Pancreas (tissue), 10 donors: ENCODE measurements around the gene SDS. TPM values are rescaled to one million over a fixed set of nuclear protein-coding genes. Genes with fewer than 3 reads are reported as not detected.

Source experiments
- ATAC-seq, 4 donors: fragments of 200-7000 bp; cut with Tn5 transposase; one replicate each; pipeline versions ENCODE4 v1.8.0 to v1.9.1; 2020; ENCODE audit warnings: mild to moderate bottlenecking in 4 of 4, moderate library complexity in 4 of 4
- DNase-seq, 6 donors: peaks; one replicate each; pipeline ENCODE4 v3.0.0-alpha.2; 2020
- FAIRE-seq: peaks from 2 replicates; lab custom pipeline; 2012; peaks lifted over from hg19 to GRCh38; lab: Jason Lieb, UNC
- H3K27ac ChIP-seq, 4 donors: fragments of 200-600 bp; sonication (generic); 1 replicate in 3 of 4; 2 replicates in 1 of 4; pipeline versions ENCODE4 v1.5.0 to v1.8.0; 2020
- H3K27me3 ChIP-seq, 4 donors: fragments of 200-600 bp; one replicate each; pipeline ENCODE4 v1.8.0; 2021
- H3K36me3 ChIP-seq, 3 donors: fragments of 200-600 bp; sonication (generic) in 1 of 3; one replicate each; pipeline versions ENCODE4 v1.5.0 to v1.8.0; 2020 to 2021
- H3K4me1 ChIP-seq, 3 donors: fragments of 200-600 bp; one replicate each; pipeline ENCODE4 v1.8.0; 2021
- H3K4me3 ChIP-seq, 4 donors: fragments of 200-600 bp; sonication (generic) in 2 of 4; one replicate each; pipeline versions ENCODE4 v1.5.0 to v1.8.0; 2020 to 2021
- H3K9me3 ChIP-seq, 4 donors: fragments of 200-600 bp; one replicate each; pipeline ENCODE4 v1.8.0; 2021
- CTCF ChIP-seq, 4 donors: fragments of 200-600 bp; sonication (generic) in 3 of 4; IDR thresholded peaks; one replicate each; pipeline versions ENCODE4 v1.5.0 to v1.8.0; 2021; ENCODE audit warnings: antibody characterized with exemption in 4 of 4
- WGBS, 2 donors: extraction: QIAGEN DNeasy Blood & Tissue Kit; methylation state at CpG; one replicate each; pipeline ENCODE4 v1.1.7; 2013; 5-methylcytosine and 5-hydroxymethylcytosine counted together
- intact Hi-C, 3 donors: fragments of 100-400 bp; cut with DNase I; formaldehyde crosslinking; loops; one replicate each; pipeline versions ENCODE4 v1.11.1 to v1.14.2; 2022
- polyA plus RNA-seq, 2 donors: library from polyadenylated mRNA; stranded (reverse); fragments of 200-250 nt; gene quantifications; one replicate each; pipeline ENCODE4 v1.2.3, GENCODE V29; 2013
- total RNA-seq, 6 donors: library from RNA; stranded (reverse); fragmentation: NEBNext Ultra II Directional in 4 of 6; extraction: Animal tissue kit (Norgen Biotek cat#: 25700) in 4 of 6; gene quantifications; one replicate each; pipeline versions ENCODE4 v1.2.1 to v1.2.4, GENCODE V29; 2021 to 2023
- donor health status: healthy with polysubstance abuse.
- donor health status: DM: no; HTN: no; CAD: no; lungs with moderate emphysema.
- donor health status: DM: no; HTN: no; CAD: no.
- donor health status: control.
- donor health status: control.
- donor health status: Bipolar disorder and iron deficiency.
- donor health status: DM: yes; HTN: yes; CAD: no.
- donor health status: DM: no; HTN: no; CAD: no.
- donor health status: DM: no; HTN: no; CAD: no.
- donor health status: DM: yes; HTN: yes; CAD: no.

The SDS gene
- total and polyA plus RNA-seq, 8 donors = 0.14 to 3.4 (median 0.39) TPM; not detected in 2

GRCh38 chr12:113381220-113381619 is 22.5 kb downstream of the SDS start:
- Histone ChIP-seq H3K36me3 (peaks cover 0 to 24% (median 5%) of the 10 kb centered on the region in 3 donors), H3K27me3 (no peaks in the 10 kb centered on the region), H3K9me3 (no peaks in the 10 kb centered on the region), H3K4me3 (no peak overlapping the region), H3K4me1 (no peaks in the 10 kb centered on the region), H3K27ac (no peak overlapping the region)
- FAIRE-seq = no peak
- no peak for DNase-seq
- no peak for ATAC-seq
- TF ChIP-seq CTCF (IDR thresholded peaks at IDR 0.05) = no peak
- intact Hi-C loops = no loop called here
- WGBS, 2 donors = 87 to 89% methylated on average over 11 of the region's 11 CpGs

- Histone ChIP-seq H3K27me3 (no peaks in the 10 kb centered on the region), H3K36me3 (peaks cover 0 to 23% (median 5%) of the 10 kb centered on the region in 3 donors), H3K4me3 (no peak overlapping the region), H3K9me3 (no peaks in the 10 kb centered on the region), H3K27ac (no peak overlapping the region), H3K4me1 (no peaks in the 10 kb centered on the region)
- ATAC-seq (no peak), DNase-seq (no peak), FAIRE-seq (no peak)
- no peak for TF ChIP-seq CTCF (IDR thresholded peaks at IDR 0.05)
- WGBS, 2 donors = 88 to 96% methylated on average over 3 of the region's 3 CpGs
- intact Hi-C loops = no loop called here
Measured at GRCh38 chr12:113378291-113378690, 25.4 kb downstream of the SDS start.

GRCh38 chr12:113374823-113375428 is 28.8 kb downstream of the SDS start:
- Histone ChIP-seq H3K27ac (no peak overlapping the region), H3K36me3 (peaks cover 0 to 14% (median 0%) of the 10 kb centered on the region in 3 donors), H3K4me3 (no peak overlapping the region), H3K4me1 (no peaks in the 10 kb centered on the region), H3K9me3 (no peaks in the 10 kb centered on the region), H3K27me3 (no peaks in the 10 kb centered on the region)
- TF ChIP-seq CTCF (IDR thresholded peaks at IDR 0.05) = no peak
- intact Hi-C loops = no loop called here
- ATAC-seq (no peak), DNase-seq (no peak), FAIRE-seq (no peak)
- WGBS, 2 donors = 92 to 94% methylated on average over 4 of the region's 4 CpGs

GRCh38 chr12:113373969-113374368 is 29.7 kb downstream of the SDS start:
- no peaks in the 10 kb centered on the region for H3K4me1 ChIP-seq
- H3K27me3 ChIP-seq = no peaks in the 10 kb centered on the region
- H3K27ac ChIP-seq = no peak overlapping the region
- no peaks in the 10 kb centered on the region for H3K9me3 ChIP-seq
- no peak for DNase-seq
- 85 to 86% methylated on average over 2 to 3 of the region's 3 CpGs for WGBS, 2 donors
- no peak for ATAC-seq
- TF ChIP-seq CTCF (IDR thresholded peaks at IDR 0.05) = no peak
- FAIRE-seq = no peak
- intact Hi-C loops = no loop called here
- no peak overlapping the region for H3K4me3 ChIP-seq
- peaks cover 0 to 14% (median 0%) of the 10 kb centered on the region in 3 donors for H3K36me3 ChIP-seq

- H3K36me3 ChIP-seq = peaks cover 0 to 14% (median 0%) of the 10 kb centered on the region in 3 donors
- no peaks in the 10 kb centered on the region for H3K9me3 ChIP-seq
- H3K27ac ChIP-seq = no peak overlapping the region
- ATAC-seq = no peak
- no peak for TF ChIP-seq CTCF (IDR thresholded peaks at IDR 0.05)
- H3K4me1 ChIP-seq = no peaks in the 10 kb centered on the region
- no peaks in the 10 kb centered on the region for H3K27me3 ChIP-seq
- no peak overlapping the region for H3K4me3 ChIP-seq
- DNase-seq = no peak
- FAIRE-seq = no peak
- 94 to 98% methylated on average over 3 of the region's 3 CpGs for WGBS, 2 donors
- intact Hi-C loops = no loop called here
Measured at GRCh38 chr12:113373440-113373839, 30.2 kb downstream of the SDS start.
